ENCODE results near the gene RBMS3. TPM values are rescaled to one million over a fixed set of nuclear protein-coding genes. Genes with fewer than 3 reads are reported as not detected.
A peak's percentile ranks its signal among the peaks of the same experiment; 100 is the strongest.

Gene RBMS3
- total and polyA plus RNA-seq, 4 donors = 4.8 to 117 (median 29.4) TPM

GRCh38 chr3:29410220-29410619, 129.3 kb downstream of the RBMS3 start:
- Histone ChIP-seq H3K4me1 (ENCODE audit: control insufficient read depth in 5 of 5, insufficient read depth in 5 of 5, low read length in 5 of 5) (peaks cover 0 to 28% (median 13%) of the 10 kb centered on the region in 5 donors), H3K9me3 (ENCODE audit: control insufficient read depth in 4 of 4, insufficient read depth in 3 of 4, low read length in 3 of 4) (no peaks in the 10 kb centered on the region), H3K36me3 (ENCODE audit: control insufficient read depth in 4 of 4, insufficient read depth in 4 of 4, low read length in 4 of 4) (no peaks in the 10 kb centered on the region), H3K4me3 (no peak overlapping the region), H3K27me3 (ENCODE audit: control insufficient read depth in 3 of 3, insufficient read depth in 3 of 3, low read length in 2 of 3) (no peaks in the 10 kb centered on the region), H3K27ac (ENCODE audit: low read depth in 1 of 2, low read length in 1 of 2) (peak overlapping the region in 1 of 2 donors; percentile 53), H3K9ac (ENCODE audit: insufficient read depth in 1 of 2, low read length in 2 of 2) (no peak overlapping the region)
- TF ChIP-seq CTCF (IDR thresholded peaks at IDR 0.05; ENCODE audit: control extremely low read depth, extremely low read depth) = no peak
- 86 to 88% methylated on average over 3 of the region's 3 CpGs for WGBS, 2 donors
- DNase-seq = no peak
- ATAC-seq (ENCODE audit: insufficient read depth, low FRiP score) = no peak

- H3K36me3 ChIP-seq (ENCODE audit: control insufficient read depth in 4 of 4, insufficient read depth in 4 of 4, low read length in 4 of 4) = no peaks in the 10 kb centered on the region
- no peak for TF ChIP-seq CTCF (IDR thresholded peaks at IDR 0.05; ENCODE audit: control extremely low read depth, extremely low read depth)
- H3K9ac ChIP-seq (ENCODE audit: insufficient read depth in 1 of 2, low read length in 2 of 2) = no peak overlapping the region
- peaks cover 0 to 28% (median 9%) of the 10 kb centered on the region in 5 donors for H3K4me1 ChIP-seq (ENCODE audit: control insufficient read depth in 5 of 5, insufficient read depth in 5 of 5, low read length in 5 of 5)
- no peaks in the 10 kb centered on the region for H3K9me3 ChIP-seq (ENCODE audit: control insufficient read depth in 4 of 4, insufficient read depth in 3 of 4, low read length in 3 of 4)
- peak; percentile 47 to 72 (median 69) for DNase-seq
- no peak overlapping the region for H3K27ac ChIP-seq (ENCODE audit: low read depth in 1 of 2, low read length in 1 of 2)
- 68 to 69% methylated on average over 3 of the region's 3 CpGs for WGBS, 2 donors
- H3K4me3 ChIP-seq = no peak overlapping the region
- no peak for ATAC-seq (ENCODE audit: insufficient read depth, low FRiP score)
- no peaks in the 10 kb centered on the region for H3K27me3 ChIP-seq (ENCODE audit: control insufficient read depth in 3 of 3, insufficient read depth in 3 of 3, low read length in 2 of 3)
Observed at GRCh38 chr3:29410660-29411405, 130.0 kb downstream of the RBMS3 start.

GRCh38 chr3:29412110-29412509, 131.2 kb downstream of the RBMS3 start:
- no peak overlapping the region for H3K9ac ChIP-seq (ENCODE audit: insufficient read depth in 1 of 2, low read length in 2 of 2)
- no peak overlapping the region for H3K4me3 ChIP-seq
- ATAC-seq (ENCODE audit: insufficient read depth, low FRiP score) (no peak), DNase-seq (no peak)
- no peaks in the 10 kb centered on the region for H3K36me3 ChIP-seq (ENCODE audit: control insufficient read depth in 4 of 4, insufficient read depth in 4 of 4, low read length in 4 of 4)
- no peaks in the 10 kb centered on the region for H3K27me3 ChIP-seq (ENCODE audit: control insufficient read depth in 3 of 3, insufficient read depth in 3 of 3, low read length in 2 of 3)
- TF ChIP-seq CTCF (IDR thresholded peaks at IDR 0.05; ENCODE audit: control extremely low read depth, extremely low read depth) = no peak
- peaks cover 0 to 23% (median 5%) of the 10 kb centered on the region in 5 donors for H3K4me1 ChIP-seq (ENCODE audit: control insufficient read depth in 5 of 5, insufficient read depth in 5 of 5, low read length in 5 of 5)
- 4 to 26% methylated on average over 1 of the region's 1 CpG for WGBS, 2 donors
- H3K27ac ChIP-seq (ENCODE audit: low read depth in 1 of 2, low read length in 1 of 2) = no peak overlapping the region
- H3K9me3 ChIP-seq (ENCODE audit: control insufficient read depth in 4 of 4, insufficient read depth in 3 of 4, low read length in 3 of 4) = no peaks in the 10 kb centered on the region

All from lung (tissue), 12 donors.